Gastrocnemius medialis (tissue), 4 donors: ENCODE measurements around the gene PSAP. TPM values are rescaled to one million over a fixed set of nuclear protein-coding genes. Genes with fewer than 3 reads are reported as not detected.
A peak's percentile ranks its signal among the peaks of the same experiment; 100 is the strongest.
"Not testable (repeated sequence)": the region's sequence is repeated elsewhere in the genome, so short reads cannot be mapped to it uniquely, and the experiment has no call there.

Source experiments
- ATAC-seq, 2 donors: fragments of 150-250 bp; one replicate each; pipeline ENCODE4 v1.9.1; 2016
- DNase-seq, 2 donors: peaks; one replicate each; pipeline ENCODE4 v3.0.0-alpha.2; 2019
- H3K27ac ChIP-seq, 4 donors: fragments of 200-600 bp; sonication (generic); 1 replicate in 1 of 4; 2 replicates in 3 of 4; pipeline ENCODE4 v1.5.1; 2016 to 2018; ENCODE audit warnings: mild to moderate bottlenecking in 2 of 4, moderate library complexity in 1 of 4
- H3K27me3 ChIP-seq, 3 donors: fragments of 200-600 bp; sonication (generic) in 2 of 3; 1 replicate in 1 of 3; 2 replicates in 2 of 3; pipeline versions ENCODE4 v1.5.1 to v1.6.0; 2016 to 2019; ENCODE audit warnings: mild to moderate bottlenecking in 1 of 3, moderate library complexity in 1 of 3
- H3K36me3 ChIP-seq, 2 donors: fragments of 200-600 bp; sonication (generic) in 1 of 2; one replicate each; pipeline ENCODE4 v1.5.1; 2017 to 2018
- H3K4me1 ChIP-seq, 2 donors: fragments of 200-600 bp; sonication (generic) in 1 of 2; one replicate each; pipeline ENCODE4 v1.5.1; 2016 to 2017; ENCODE audit warnings: mild to moderate bottlenecking in 2 of 2
- H3K4me3 ChIP-seq, 4 donors: fragments of 200-600 bp; sonication (generic) in 3 of 4; 1 replicate in 1 of 4; 2 replicates in 3 of 4; pipeline ENCODE4 v1.5.1; 2016 to 2019; ENCODE audit warnings: mild to moderate bottlenecking in 2 of 4
- H3K9me3 ChIP-seq, 3 donors: fragments of 200-600 bp; sonication (generic) in 2 of 3; 1 replicate in 1 of 3; 2 replicates in 2 of 3; pipeline ENCODE4 v1.5.1; 2016 to 2019
- CTCF ChIP-seq, 5 experiments: fragments of 450-650 bp in 3 of 5; fragments of 200-600 bp in 2 of 5; sonication (generic) in 2 of 5; IDR thresholded peaks in 4 of 5; conservative IDR thresholded peaks in 1 of 5; 1 replicate in 4 of 5; 2 replicates in 1 of 5; pipeline ENCODE4 v1.5.1; 2016 to 2019; ENCODE audit warnings: antibody characterized with exemption in 5 of 5, mild to moderate bottlenecking in 3 of 5, moderate library complexity in 3 of 5
- POLR2A ChIP-seq, 2 donors: fragments of 450-650 bp; IDR thresholded peaks; one replicate each; pipeline ENCODE4 v1.6.1; 2017; ENCODE audit warnings: antibody characterized with exemption in 2 of 2, mild to moderate bottlenecking in 2 of 2, moderate library complexity in 2 of 2
- in situ Hi-C, 4 donors: fragments of 200-750 bp; cut with MboI; loops; one replicate each; pipeline versions ENCODE4 v1.15.0 to v1.8.0; 2017; ENCODE audit warnings: low sequenced_read_pairs in 4 of 4
- intact Hi-C: fragments of 100-400 bp; cut with DNase I; formaldehyde crosslinking; loops from one replicate; pipeline ENCODE4 v1.15.1; 2023; ENCODE audit warnings: low total_unique reads
- total RNA-seq, 4 donors: library from RNA; depleted of rRNA; stranded (reverse); fragments of >200 nt; gene quantifications; one replicate each; pipeline versions ENCODE4 v1.1.0 to v1.2.3, GENCODE V29; 2016

The PSAP gene
- total RNA-seq, 4 donors from 2014 or later = 833 to 1,730 (median 1,179) TPM

GRCh38 chr10:71854031-71854430 lies 3.0 kb upstream of the PSAP start:
- Histone ChIP-seq H3K36me3 (no peaks in the 10 kb centered on the region), H3K27ac (peak overlapping the region in 3 of 4 donors; percentile 14 to 25 (median 23)), H3K27me3 (no peaks in the 10 kb centered on the region), H3K9me3 (no peaks in the 10 kb centered on the region), H3K4me3 (no peak overlapping the region), H3K4me1 (peaks cover 16 to 19% of the 10 kb centered on the region in 2 donors)
- in situ Hi-C loops = loop anchor here in 1 of 4 donors (25.0 kb wide), 1 partner anchor 383 kb away; no protein-coding TSS in a partner anchor
- TF ChIP-seq POLR2A (IDR thresholded peaks at IDR 0.05) = no peak
- no peak for TF ChIP-seq CTCF (IDR thresholded peaks at IDR 0.05 in 4 of 5, conservative IDR thresholded peaks at IDR 0.05 in 1 of 5)
- ATAC-seq = no peak
- intact Hi-C loops = no loop called here
- DNase-seq = no peak

GRCh38 chr10:71852355-71852937 lies 1.4 kb upstream of the PSAP start:
- H3K4me3 ChIP-seq = no peak overlapping the region
- ATAC-seq = no peak
- H3K27ac ChIP-seq = peak overlapping the region; percentile 94 to 99 (median 97)
- no peaks in the 10 kb centered on the region for H3K9me3 ChIP-seq
- TF ChIP-seq POLR2A (IDR thresholded peaks at IDR 0.05) (no peak), CTCF (IDR thresholded peaks at IDR 0.05 in 4 of 5, conservative IDR thresholded peaks at IDR 0.05 in 1 of 5) (no peak)
- in situ Hi-C loops (loop anchor here in 1 of 4 donors (25.0 kb wide), 1 partner anchor 385 kb away; no protein-coding TSS in a partner anchor), intact Hi-C loops (no loop called here)
- peak in 1 of 2 donors; percentile 52 for DNase-seq
- H3K36me3 ChIP-seq = no peaks in the 10 kb centered on the region
- H3K27me3 ChIP-seq = no peaks in the 10 kb centered on the region
- H3K4me1 ChIP-seq = peaks cover 32 to 34% of the 10 kb centered on the region in 2 donors

GRCh38 chr10:71851465-71852095 lies 529 bp upstream of the PSAP start:
- not testable (repeated sequence) for H3K9me3 ChIP-seq, H3K27me3 ChIP-seq, H3K36me3 ChIP-seq
- ATAC-seq (peak; percentile 7 to 23), DNase-seq (peak in 1 of 2 donors; percentile 74)
- intact Hi-C loops = loop anchor here (2.0 kb wide), 1 partner anchor 37 kb away; no protein-coding TSS in a partner anchor
- Histone ChIP-seq H3K4me3 (peak overlapping the region; percentile 29 to 97 (median 91)), H3K4me1 (peaks cover 41 to 42% of the 10 kb centered on the region in 2 donors), H3K27ac (peak overlapping the region; percentile 94 to 99 (median 97))
- in situ Hi-C loops = loop anchor here in 1 of 4 donors (25.0 kb wide), 1 partner anchor 386 kb away; no protein-coding TSS in a partner anchor

GRCh38 chr10:71850021-71850742 lies 869 bp downstream of the PSAP start:
- Histone ChIP-seq H3K27ac (peak overlapping the region; percentile 94 to 99 (median 97)), H3K4me1 (peaks cover 55 to 56% of the 10 kb centered on the region in 2 donors), H3K27me3 (no peaks in the 10 kb centered on the region), H3K4me3 (peak overlapping the region; percentile 89 to 97 (median 91)), H3K9me3 (no peaks in the 10 kb centered on the region), H3K36me3 (no peaks in the 10 kb centered on the region)
- TF ChIP-seq POLR2A (IDR thresholded peaks at IDR 0.05) (no peak), CTCF (IDR thresholded peaks at IDR 0.05 in 4 of 5, conservative IDR thresholded peaks at IDR 0.05 in 1 of 5) (no peak)
- ATAC-seq = no peak
- in situ Hi-C loops (loop anchor here in 1 of 4 donors (25.0 kb wide), 1 partner anchor 387 kb away; no protein-coding TSS in a partner anchor), intact Hi-C loops (loop anchor here (2.0 kb wide), 1 partner anchor 39 kb away; no protein-coding TSS in a partner anchor)
- no peak for DNase-seq
